GM21360 (cell line): Measurements from ENCODE around the gene GLRB.
"Not testable (repeated sequence)": the region's sequence is repeated elsewhere in the genome, so short reads cannot be mapped to it uniquely, and the experiment has no call there.

Experiments
- ATAC-seq: cut with Tn5 transposase; IDR thresholded peaks from one replicate; pipeline ENCODE4 v1.9.1; 2021; ENCODE audit warnings: mild to moderate bottlenecking, moderate library complexity; ENCODE audit not compliant: unreplicated experiment

Gene GLRB

DNA sequence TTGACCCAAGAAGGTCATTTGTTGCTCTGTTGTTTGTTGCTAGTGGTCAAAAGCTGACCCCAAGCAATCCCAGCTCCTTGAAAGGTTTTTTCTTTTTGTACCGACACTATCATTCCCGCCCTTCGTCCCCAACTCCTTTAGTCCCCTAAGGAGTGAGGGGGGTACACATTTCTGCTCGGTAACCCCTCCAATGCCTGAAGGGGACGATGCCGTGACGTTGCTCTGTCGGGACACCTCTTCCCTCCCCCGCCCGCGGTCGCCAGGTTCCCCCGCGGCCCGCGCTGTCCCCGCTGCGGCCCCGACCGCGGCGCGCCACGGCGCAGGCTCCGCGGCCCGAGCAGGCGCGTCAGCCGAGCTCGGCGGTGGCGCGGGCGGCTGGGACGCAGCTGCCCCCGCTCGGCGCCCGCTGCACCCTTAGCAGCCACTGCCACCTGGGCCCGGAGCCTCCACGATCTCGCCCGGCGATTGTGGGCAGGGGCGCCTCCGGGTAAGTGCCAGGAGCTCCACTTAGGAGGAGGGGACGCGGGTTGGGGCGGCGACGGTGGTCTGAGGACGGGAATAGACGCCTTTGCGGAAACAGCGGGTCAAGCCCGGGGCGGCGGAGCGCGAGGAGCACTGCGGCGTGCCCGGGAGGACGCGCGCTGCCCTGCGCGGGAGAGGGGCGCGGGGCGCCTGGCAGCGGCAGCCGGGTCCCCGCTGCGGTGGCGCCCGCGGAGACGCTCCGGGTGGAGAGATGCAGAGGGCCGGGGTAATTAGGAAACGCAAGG, at the start of gene GLRB:
GLRB (plus strand) TSS at position 340 of the 767 bp plus-strand sequence. CDS start 1,875 bp downstream, outside the sequence.
- no peak for ATAC-seq

DNA sequence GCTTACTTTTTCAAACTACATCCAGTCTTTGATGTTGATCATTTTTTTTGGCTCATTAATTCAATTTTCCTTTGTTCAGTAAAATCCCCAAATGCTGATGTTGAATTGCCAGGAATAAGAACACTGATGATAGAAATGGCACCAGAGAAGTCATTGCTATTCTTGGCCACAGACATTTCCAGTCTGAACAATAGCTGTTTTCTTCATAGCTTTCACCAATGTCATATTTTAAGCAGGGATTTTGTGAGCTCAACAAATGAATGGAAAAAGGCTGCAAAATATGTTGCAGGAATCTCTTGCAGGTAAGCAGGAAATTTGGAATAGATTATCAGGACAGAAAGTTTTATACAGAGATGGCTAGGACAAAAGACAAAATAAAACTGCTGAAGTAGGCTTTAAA, 40.5 kb upstream of the GLRB start:
- no peak for ATAC-seq

DNA sequence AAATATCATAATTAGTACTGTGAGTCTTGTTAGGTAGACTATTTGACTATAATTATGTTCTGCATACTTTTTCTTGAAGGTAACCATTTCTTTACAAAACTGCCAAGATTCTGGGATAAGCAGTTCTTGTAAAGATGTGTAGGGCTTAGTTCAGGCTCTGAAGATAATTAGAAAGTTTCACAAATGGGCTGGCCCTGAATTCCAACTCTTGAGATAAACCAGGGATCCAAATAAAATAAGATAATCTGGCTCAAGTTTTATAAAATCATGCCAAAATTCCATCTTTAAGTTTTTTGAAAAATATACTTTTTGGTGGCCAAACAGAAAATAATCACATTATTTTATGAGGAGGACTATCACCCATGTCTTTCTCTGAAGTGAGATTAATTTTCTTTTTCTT, 35.5 kb upstream of the GLRB start:
- no peak for ATAC-seq

DNA sequence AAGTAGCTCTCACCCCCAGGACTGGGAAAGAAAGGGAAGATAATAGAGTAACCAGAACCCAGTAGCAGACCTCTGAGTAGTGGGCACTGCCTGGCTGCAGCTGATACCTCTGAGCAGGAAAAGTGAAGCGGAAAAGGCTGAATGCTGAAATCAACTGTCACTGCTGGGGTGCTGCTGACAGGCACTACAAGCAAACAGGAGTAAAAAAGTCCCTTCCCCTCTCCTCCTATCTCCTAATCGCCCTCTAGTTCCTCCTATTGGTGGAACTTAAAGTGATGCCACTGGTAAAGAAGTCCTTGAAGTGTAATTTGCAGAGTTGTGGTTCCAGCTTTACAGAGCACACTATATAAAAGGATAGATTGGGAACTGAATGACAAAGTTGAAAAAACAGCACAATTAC, 32.8 kb upstream of the GLRB start:
- ATAC-seq, result no peak

DNA sequence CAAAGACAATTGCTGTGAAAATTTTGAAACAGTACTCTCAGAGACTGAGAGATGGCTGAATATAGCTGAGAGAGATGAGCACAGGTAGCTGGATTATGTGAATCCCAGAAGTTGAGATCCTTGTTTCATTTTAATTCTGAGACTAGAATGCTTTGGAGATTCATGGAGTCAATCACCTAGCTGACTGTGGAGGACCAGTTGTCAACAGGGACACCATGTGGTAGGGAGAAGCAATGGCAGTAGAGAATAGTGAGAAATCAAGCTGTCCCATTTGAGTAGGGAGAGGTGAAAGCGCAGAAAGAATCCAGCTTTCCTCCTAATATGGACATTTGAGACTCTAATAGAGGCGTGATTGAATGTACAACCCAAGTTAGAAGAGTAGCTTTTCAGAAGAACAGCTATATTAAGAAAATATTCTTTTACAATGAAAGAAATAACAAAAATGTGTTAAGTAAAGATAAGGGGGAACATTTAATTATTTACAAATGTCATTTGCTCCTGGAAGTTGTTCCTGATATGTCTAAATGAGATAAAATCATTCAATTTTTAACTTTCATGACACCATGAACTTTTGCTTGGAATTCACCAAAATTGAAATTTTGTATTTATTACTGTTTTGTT, 30.3 kb upstream of the GLRB start:
- ATAC-seq, result peak; percentile 93

DNA sequence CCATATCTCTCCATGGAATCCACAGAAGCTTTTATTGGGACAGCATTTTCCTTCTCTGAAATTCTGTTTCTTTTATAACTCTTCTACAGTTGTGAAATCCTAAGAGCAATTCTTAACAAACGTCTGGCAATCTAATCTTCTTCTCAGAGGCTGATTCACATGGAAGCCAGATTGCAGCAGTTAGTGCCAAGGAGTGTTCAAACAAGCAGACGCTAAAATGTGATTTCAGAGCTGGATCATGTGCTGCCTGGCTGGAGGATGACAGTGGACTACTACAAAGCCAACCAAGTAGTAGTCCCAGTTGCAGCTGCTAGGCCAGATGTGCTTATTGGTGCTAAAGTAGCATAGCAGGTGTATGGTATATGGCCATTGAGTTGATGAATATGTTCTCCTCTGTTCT, 27.7 kb upstream of the GLRB start:
- no peak for ATAC-seq

DNA sequence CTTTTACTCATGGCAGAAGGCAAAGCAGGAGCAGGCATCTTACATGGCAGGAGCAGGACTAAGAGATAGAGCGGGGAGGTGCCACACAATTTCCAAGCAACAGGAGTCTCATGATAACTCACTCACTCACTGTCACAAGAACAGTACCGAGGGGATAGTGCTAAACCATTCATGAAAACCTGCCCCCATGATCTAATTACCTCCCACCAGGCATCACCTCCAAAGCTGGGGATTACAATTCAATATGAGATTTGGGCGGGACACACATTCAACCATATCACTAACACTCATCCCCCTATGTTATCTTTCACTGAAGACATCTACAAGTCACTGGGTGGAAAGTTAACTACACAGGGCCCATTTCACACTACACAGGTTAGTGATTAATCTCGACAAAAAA, 25.4 kb upstream of the GLRB start:
- ATAC-seq, result no peak

DNA sequence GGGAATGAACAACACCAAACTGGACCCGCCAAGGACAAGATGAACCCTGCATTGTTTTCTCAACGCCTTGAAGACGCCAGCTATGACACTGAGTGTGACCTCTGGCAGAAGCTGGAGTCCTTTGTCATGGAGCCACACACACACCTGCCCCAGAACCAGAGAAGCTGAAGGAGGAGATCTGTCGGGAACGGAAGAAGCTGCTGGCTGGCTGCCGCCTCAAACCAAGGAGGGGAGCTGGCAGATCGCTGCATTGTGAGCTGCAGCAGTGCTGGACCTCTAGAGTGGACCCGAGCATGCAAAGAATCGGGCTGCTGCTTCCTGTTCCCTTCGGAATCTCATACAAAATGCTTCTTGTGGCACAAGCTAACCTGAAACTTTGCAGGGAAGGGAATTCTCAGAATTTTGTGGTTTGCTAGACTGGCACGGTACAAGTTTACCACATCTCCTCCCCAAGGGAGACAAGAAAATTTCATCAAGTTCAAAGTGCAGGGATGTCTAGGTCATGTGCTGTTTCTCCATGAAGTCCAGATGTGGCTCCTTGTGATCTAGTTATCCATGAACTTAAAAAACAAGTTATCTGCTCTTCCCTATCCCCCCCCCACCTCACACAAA, 23.4 kb upstream of the GLRB start:
- no peak for ATAC-seq

DNA sequence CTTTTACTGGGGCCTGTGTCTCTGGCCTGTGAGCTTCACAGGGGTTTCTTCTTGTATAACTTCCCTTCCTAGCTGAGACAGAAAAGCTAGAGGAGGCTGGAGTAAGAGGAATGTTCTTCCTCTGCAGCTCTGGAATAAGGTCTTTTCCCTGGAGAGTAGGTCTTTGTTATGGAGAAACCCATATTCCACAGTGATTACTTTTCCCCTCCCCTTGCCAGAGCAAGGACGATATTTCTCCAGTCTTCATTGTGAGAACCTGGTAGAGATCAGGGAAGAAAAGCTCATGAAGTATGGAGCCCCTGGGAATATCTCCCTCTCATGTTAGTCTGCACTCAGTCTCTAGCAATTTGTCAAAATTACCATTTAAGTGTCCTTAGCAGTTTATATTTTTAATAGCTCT, 18.7 kb upstream of the GLRB start:
- no peak for ATAC-seq

DNA sequence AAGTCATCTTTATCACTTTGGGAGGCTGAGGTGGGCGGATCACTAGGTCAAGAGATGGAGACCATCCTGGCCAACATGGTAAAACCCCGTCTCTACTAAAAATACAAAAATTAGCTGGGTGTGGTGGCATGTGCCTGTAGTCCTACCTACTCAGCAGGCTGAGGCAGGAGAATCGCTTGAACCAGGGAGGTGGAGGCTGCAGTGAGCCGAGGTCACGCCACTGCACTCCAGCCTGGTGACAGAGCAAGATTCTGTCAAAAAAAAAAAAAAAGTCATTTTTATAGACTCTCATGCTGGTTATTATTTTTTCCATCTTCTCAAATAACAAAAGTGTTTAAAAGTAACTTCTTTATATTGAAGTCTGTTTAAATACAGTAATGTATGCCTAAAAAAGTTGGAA, 17.1 kb upstream of the GLRB start:
- ATAC-seq, result not testable (repeated sequence)

DNA sequence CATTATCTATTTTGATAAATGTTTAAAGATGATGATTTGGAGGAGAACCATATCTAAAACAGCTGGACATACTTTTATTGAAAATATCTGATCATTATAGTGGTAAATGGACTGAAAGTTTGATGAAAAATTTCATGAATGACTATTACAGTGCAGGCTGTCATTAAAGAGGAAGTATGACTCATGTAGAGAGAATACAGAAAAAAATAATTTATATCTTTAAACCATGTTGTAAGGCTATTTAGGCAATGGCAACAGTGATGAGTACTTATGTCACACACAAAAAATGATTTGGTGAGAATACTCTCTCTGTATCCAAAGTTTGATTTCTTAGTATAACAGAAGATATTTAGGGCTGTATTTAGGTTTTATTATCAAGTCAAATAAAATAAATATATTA, 3.9 kb upstream of the GLRB start:
- ATAC-seq, result no peak

DNA sequence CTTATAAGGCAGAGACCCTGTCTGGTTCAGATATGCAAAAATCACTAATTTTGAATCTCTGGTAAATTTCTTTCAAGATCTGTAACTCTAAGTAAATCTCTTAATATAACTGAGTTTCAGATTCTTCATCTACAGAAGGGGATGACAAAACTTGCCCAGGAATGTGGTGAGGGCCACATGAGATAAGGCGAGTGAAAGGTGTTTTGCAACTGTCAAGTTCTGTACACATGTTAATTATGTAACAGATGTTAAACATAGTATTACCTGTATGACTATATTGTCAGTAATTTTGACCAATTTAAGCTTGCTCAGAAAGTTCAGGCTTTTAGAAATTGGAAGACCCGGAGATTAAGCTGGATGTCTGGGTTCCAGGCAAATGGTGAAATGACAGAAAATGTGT, 549 bp upstream of the GLRB start:
- no peak for ATAC-seq

DNA sequence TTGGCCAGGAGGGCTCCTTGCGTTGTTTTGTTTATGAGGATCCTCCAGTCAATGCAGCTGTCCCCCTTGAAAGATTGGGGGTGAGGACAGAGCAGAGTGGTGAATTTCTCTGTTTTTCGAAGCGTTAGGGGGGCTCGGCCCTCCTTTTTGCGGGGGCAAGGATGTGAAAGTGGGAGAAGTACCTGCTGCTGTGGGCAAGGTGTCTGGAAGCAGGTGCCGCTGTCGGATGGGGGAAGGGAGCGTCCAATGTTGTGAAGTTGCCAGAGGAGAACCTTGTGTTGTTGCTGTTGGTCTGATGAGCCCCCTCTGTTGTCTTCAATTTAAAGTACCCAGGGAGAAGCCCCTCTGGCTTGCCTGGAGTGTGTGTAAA, 613 bp downstream of the GLRB start:
- no peak for ATAC-seq

DNA sequence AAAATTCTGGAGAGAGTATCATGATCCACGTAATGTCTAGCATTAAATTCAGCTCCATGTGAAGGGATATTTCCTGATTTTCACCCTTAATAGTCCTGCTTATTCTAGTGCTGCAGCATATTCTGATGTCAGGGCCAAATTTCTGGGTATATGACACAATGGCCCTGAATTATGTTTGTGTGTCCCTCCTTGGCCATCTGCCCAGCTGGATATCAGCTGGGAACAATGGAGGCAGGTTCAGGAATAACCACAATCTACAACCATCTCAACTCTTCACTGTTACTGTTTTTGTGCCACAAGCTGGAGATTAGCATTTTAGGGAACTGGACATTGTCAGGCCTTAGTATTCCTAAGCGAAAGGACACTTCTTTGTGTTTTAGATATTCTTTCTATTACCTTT, 3.5 kb downstream of the GLRB start:
- ATAC-seq, result no peak

DNA sequence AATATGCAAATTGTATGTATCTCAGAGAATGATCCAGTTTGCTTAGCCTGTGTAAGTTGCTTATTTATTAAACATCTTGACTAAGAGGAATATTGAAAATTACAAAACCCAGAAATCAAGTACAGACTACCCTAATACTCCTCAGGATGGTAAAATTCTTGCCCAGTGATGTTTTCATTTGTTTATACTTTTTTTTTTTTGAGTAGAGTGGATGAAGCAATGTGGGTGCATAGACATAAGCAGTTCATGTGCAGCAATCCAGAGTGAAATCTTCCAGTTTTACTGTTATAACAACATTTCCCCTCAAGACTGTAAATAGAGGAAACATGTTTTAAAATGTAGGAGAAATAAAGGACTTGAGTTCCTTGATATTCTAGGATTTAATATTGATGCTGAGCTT, 4.7 kb downstream of the GLRB start:
- ATAC-seq, result no peak

DNA sequence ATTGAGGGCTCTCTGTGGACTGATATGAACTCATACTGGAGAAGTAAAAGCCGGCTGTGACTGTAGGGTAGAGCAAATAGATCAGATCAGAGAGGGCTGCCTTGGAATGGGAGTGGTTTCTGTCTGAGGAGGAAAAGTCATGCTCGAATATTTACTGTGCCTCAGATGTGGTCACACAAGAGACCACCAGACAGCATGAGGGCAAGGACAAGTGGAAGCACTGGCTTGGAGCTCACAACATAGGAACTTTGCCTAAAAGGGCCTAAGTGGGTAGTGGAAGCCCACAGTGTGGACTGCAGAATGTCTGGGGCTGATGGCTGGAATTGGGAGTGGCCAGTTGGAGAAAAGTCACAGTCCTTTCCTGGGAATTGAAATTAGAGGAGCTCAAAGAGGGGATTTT, 19.8 kb downstream of the GLRB start:
- no peak for ATAC-seq

DNA sequence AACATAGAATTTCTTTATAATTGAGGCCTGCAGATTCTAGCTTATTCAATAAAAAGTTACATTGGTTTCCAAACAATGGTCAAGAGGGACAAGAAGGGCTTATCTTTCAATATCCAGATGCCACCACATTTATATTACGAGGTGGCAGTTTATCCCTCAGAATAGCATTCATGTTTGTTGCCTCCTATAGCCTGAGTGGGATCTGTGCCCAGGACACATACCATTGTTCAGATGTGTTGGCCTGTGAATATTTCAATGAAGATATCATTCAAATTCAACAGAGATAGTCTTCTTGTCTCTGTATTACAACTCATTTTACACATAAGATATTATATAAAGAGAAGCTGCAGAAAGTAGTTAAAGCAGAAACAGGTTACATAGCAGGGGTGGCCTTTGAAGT, 20.5 kb downstream of the GLRB start:
- no peak for ATAC-seq

DNA sequence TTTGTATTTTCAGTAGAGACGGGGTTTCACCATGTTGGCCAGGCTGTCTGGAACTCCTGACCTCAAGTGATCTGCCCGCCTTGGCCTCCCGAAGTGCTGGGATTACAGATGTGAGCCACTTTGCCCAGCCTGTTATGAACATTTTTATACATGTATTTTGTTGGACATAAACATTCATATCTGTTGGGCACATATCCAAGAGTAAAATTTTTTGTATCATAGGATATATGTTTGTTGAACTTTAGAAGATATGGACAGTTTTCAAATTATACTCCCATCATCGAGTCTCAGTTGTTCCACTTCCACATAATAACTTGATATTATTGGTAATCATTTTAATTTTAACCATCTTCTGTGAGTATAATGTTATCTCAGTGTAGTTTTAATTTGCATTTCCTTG, 23.6 kb downstream of the GLRB start:
- ATAC-seq, result no peak

DNA sequence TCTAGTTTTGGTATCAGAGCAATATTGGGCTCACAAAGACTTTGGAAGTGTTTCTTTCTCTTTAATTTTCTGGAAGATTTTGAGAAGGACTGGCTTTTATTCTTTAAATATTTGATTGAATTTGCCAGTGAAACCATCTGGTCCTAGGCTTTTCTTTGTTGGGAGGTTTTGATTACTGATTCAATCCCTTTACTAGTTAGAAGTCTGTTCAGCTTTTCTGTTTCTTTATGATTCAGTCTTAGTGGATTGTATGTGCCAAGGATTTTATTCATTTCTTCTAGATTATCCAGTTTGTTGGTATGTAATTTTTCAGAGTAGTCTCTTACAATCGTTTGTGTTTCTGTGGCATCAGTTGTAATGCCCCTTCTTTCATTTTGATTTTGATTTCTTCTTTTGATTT, 28.6 kb downstream of the GLRB start:
- no peak for ATAC-seq

DNA sequence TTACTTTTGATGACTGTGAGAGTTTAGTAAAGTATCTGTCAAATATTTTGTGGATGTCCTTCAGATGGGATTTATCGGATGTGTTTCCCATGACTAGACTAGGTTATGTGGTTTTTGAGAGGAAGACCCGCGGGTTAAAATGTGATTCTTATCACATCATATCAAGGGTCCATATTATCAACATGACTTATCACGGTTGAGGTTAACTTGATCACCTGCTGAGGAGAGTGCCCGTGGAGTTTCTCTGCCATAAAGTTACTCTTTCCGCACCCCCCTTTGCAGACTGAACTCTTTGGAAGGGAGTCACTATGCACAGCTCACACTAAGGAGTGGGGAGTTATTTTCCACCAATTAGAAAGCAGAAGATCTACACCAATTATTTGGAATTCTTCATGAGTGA, 38.7 kb downstream of the GLRB start:
- no peak for ATAC-seq

DNA sequence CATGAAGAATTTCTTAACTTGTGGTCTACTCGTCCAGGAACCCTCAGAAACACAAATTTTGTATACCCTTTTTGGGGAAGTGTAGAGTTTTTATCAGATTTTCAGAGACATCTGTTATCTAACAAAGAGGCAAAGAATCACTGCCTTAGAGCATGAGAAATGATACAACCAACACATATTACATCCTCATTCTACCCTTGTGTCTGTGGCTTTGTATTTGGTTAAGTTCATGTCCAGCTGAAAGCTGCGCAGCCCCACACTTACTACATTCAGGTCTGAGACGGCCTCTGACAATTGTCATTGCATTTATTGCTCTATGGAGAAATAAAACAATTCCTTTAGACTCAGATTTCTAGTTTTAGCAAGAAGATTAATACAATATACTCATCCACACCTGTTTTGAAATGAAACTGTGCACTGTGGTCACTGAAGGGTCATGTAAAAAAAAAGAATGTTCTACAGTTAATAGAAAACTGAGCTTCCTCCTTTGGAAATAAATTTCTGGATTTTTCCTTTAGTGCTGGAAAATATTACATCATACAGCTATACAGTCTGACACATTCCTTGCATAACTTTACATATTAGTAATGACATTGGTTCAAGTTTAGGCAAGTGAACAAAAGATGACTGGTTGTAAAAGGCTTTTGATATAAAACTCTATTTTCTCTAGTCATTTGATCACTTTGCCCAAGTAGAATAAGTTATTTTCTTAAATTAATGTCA, 39.8 kb downstream of the GLRB start:
- ATAC-seq, result no peak

DNA sequence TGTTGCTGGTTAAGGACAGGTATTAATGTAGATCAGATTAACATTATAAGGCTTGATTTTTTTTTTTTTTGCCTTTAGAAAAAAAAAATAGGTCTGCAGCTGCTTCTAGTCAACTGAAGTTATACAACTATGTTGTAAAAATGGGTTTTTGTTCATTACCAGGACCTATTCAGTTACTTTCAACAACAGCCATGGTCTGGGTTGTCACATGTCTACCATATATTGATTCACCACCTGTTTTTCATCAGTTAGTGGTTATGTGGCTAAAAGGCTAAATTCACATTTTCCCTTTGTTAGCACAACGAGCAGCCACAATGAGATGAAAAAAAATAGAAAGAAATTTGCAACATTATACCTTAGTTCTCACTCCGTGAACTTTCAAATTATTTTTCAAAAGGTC, 45.5 kb downstream of the GLRB start:
- ATAC-seq, result no peak
